Nephron progenitor cell (in vitro differentiated cells): ENCODE data around the gene JAK3.
A peak's percentile ranks its signal among the peaks of the same experiment; 100 is the strongest.
"Not testable (repeated sequence)": the region's sequence is repeated elsewhere in the genome, so short reads cannot be mapped to it uniquely, and the experiment has no call there.

Experiments used
- DNase-seq: peaks from one replicate; pipeline ENCODE4 v3.0.0; 2021
- H3K27ac Mint-ChIP-seq: 2 replicates; pipeline ENCODE4 v1.8.0; 2021; ENCODE audit warnings: mild to moderate bottlenecking, moderate library complexity, mixed read lengths
- H3K27me3 Mint-ChIP-seq: 2 replicates; pipeline ENCODE4 v1.8.0; 2021; ENCODE audit warnings: mild to moderate bottlenecking, low read depth, mixed read lengths; ENCODE audit not compliant: poor library complexity
- H3K36me3 Mint-ChIP-seq: 2 replicates; pipeline ENCODE4 v1.8.0; 2021; ENCODE audit warnings: low read depth, mixed read lengths
- H3K4me1 Mint-ChIP-seq: 2 replicates; pipeline ENCODE4 v1.8.0; 2021; ENCODE audit warnings: mixed read lengths
- H3K4me3 Mint-ChIP-seq: 2 replicates; pipeline ENCODE4 v1.8.0; 2021; ENCODE audit warnings: mild to moderate bottlenecking, moderate library complexity, mixed read lengths
- H3K9me3 Mint-ChIP-seq: 2 replicates; pipeline ENCODE4 v1.8.0; 2021; ENCODE audit warnings: mild to moderate bottlenecking, moderate library complexity, mixed read lengths
- TF ChIP-seq, protein P1 (sequence below): fragments of 200-600 bp; sonication (generic); IDR thresholded peaks from 2 replicates; pipeline ENCODE4 v1.5.0; 2021; ENCODE audit warnings: antibody characterized with exemption

The JAK3 gene

DNA sequence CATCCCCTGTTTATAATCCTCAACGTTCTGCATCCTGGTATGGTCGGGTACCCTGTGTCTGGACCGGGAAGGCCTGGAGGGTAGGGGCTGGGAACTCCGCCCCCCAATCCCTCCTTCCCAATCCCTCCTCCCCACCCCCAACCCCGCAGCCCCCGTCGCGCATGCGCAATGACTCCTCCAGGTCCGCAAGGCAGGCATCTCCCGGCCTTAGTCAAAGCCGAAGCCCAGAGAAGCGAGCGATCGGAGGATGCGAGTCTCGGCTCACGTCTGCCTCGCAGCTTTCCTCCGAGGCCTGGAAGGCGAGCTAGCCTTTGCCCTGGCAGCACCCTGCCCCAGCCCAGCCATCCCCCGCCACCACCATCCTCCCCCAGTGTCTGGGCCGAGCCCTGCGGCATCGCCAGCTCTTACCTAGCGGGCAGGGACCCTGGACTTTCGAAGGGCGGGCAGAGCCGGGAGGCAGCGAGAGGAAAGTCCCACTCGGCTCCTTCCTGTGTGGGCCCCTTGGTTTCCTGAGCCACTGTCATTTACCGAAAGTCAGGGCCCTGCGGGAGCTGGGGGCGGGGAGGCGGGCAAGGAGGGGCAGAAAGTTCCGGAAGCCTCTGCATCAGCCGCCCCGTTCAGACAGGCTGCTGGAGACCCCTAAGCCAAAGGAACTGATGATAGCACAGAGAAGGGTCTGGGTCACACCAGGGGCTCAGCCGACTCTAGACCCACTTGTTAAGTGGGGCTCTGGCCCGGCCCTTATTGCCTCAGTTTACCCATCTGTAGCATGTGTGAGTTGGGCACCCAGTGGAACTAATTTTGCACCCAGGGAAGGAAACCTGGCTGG, at the start of gene JAK3:
Gene JAK3, minus strand, starts transcription at position 445 of the 829 bp plus-strand sequence. CDS start 3,565 bp downstream, outside the sequence.
- TF ChIP-seq, protein P1, sequence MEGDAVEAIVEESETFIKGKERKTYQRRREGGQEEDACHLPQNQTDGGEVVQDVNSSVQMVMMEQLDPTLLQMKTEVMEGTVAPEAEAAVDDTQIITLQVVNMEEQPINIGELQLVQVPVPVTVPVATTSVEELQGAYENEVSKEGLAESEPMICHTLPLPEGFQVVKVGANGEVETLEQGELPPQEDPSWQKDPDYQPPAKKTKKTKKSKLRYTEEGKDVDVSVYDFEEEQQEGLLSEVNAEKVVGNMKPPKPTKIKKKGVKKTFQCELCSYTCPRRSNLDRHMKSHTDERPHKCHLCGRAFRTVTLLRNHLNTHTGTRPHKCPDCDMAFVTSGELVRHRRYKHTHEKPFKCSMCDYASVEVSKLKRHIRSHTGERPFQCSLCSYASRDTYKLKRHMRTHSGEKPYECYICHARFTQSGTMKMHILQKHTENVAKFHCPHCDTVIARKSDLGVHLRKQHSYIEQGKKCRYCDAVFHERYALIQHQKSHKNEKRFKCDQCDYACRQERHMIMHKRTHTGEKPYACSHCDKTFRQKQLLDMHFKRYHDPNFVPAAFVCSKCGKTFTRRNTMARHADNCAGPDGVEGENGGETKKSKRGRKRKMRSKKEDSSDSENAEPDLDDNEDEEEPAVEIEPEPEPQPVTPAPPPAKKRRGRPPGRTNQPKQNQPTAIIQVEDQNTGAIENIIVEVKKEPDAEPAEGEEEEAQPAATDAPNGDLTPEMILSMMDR, result no peak
- H3K9me3 Mint-ChIP-seq, result peaks cover 9% of the 10 kb centered on the region
- H3K27me3 Mint-ChIP-seq, result peaks cover 52% of the 10 kb centered on the region
- H3K36me3 Mint-ChIP-seq, result no peaks in the 10 kb centered on the region
- H3K4me3 Mint-ChIP-seq, result peak within 1 kb of the TSS; percentile 38
- DNase-seq, result peak; percentile 86
- H3K27ac Mint-ChIP-seq, result no peak within 1 kb of the TSS
- peaks cover 19% of the 10 kb centered on the region for H3K4me1 Mint-ChIP-seq

DNA sequence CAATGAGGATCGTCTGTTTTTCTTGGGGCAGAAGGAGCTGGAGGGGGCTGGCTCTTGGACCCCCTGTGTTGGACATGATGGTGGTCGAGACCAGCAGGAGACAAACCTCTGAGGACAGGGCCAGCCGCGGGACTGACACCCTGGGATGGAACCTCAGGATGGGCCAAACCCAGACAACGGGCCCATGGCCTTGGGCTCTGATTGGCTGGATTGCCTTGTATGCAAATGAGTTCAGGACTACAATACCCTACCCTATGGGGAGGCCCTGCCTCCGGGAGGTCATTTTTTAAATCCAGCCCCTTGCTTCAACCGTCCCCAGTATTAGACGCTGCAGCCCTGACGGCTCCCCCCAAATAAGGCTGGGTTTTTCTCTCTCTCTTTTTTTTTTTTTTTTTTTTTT, 46.0 kb upstream of the JAK3 start:
- no peaks in the 10 kb centered on the region for H3K4me1 Mint-ChIP-seq
- TF ChIP-seq, protein P1, result no peak
- no peak for DNase-seq
- H3K36me3 Mint-ChIP-seq, result no peaks in the 10 kb centered on the region
- H3K27ac Mint-ChIP-seq, result no peak overlapping the region
- no peak overlapping the region for H3K4me3 Mint-ChIP-seq
- no peaks in the 10 kb centered on the region for H3K9me3 Mint-ChIP-seq
- peaks cover 51% of the 10 kb centered on the region for H3K27me3 Mint-ChIP-seq

DNA sequence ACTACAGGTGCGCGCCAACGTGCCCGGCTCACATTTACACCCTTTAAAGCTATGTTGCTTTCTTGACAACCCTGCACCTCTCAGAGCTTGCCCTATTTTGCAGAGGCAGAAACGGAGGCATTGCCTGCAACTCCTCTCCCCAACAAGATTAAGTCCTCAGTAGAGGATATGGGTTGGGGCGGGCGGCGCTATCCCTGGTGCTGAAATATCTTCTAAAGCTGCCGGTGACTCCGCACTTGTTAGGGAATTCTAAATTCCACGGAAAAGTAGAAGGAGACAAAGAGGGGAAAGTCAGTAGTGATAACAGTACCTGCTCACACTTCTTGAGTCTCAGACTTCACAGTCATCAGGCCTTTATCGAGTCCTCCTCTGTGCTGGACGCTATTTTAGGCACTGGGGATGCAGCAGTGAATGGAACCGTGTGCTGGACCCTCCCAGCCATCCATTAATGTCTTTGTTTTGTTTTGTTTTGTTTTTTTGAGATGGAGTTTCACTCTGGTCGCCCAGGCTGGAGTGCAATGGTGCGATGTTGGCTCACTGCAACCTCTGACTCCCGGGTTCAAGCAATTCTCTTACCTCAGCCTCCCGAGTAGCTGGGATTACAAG, 41.9 kb upstream of the JAK3 start:
- H3K27ac Mint-ChIP-seq, result no peak overlapping the region
- H3K4me3 Mint-ChIP-seq, result no peak overlapping the region
- H3K9me3 Mint-ChIP-seq, result no peaks in the 10 kb centered on the region
- no peaks in the 10 kb centered on the region for H3K4me1 Mint-ChIP-seq
- peak; percentile 86 for DNase-seq
- no peaks in the 10 kb centered on the region for H3K36me3 Mint-ChIP-seq
- TF ChIP-seq, protein P1, result no peak
- H3K27me3 Mint-ChIP-seq, result peaks cover 52% of the 10 kb centered on the region

DNA sequence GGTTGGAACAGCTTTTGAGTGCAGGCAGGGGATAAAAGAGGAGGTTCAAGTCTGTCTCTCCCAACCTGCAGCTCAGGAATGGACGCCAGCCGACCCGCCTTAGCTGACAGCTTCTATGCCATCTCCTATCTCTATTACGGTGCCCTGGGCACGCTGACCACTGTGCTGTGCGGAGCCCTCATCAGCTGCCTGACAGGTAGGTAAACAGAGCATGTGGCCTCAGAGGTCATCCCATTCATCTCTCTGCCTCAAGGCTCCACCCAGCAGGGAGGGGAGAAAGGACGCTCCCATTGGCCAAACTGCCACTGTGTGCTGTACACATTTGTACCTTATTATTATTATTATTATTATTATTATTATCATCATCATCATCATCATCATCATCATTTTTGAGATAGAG, 40.5 kb upstream of the JAK3 start:
- Mint-ChIP-seq H3K4me3 (no peak overlapping the region), H3K27me3 (peaks cover 46% of the 10 kb centered on the region)

DNA sequence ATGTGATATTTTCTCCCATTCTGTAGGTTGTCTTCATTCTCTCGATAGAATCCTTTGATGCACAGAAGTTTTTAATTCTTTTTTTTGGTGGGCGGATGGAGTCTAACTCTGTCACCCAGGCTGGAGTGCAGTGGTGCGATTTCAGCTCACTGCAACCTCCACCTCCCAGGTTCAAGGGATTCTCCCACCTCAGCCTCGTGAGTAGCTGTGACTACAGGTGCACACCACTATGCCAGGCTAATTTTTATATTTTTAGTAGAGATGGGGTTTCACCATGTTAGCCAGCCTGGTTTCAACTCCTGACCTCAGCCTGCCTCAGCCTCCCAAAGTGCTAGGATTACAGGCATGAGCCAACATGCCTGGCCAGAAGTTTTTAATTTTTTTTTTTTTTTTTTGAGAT, 39.4 kb upstream of the JAK3 start:
- H3K9me3 Mint-ChIP-seq, DNase-seq, H3K4me3 Mint-ChIP-seq, H3K27ac Mint-ChIP-seq, H3K36me3 Mint-ChIP-seq, H3K4me1 Mint-ChIP-seq: not testable (repeated sequence)
- peaks cover 35% of the 10 kb centered on the region for H3K27me3 Mint-ChIP-seq

More for the DNA sequence above, 40.5 kb upstream of the JAK3 start:
- DNase-seq, result no peak
- Mint-ChIP-seq H3K36me3 (no peaks in the 10 kb centered on the region), H3K4me1 (no peaks in the 10 kb centered on the region), H3K27ac (no peak overlapping the region), H3K9me3 (no peaks in the 10 kb centered on the region)
- TF ChIP-seq, protein P1, result no peak

DNA sequence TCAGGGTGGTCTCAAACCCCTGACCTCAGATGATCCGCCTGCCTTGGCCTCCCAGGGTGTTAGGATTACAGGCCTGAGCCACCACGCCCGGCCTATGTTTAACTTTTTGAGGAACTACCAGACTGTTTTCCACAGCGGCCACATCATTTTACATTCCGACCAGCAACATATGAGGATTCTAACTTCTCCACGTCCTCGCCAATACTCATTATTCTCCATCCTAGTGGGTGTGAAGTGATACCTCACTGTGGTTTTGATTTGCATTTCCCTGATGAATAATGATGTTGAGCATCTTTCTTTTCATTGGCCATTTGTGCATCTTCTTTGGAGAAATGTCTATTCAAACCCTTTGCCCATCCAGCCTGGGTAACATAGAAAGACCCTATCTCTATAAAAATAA, 38.7 kb upstream of the JAK3 start:
- Mint-ChIP-seq H3K9me3 (no peaks in the 10 kb centered on the region), H3K27ac (no peak overlapping the region), H3K27me3 (peaks cover 34% of the 10 kb centered on the region), H3K36me3 (no peaks in the 10 kb centered on the region), H3K4me1 (no peaks in the 10 kb centered on the region), H3K4me3 (no peak overlapping the region)
- DNase-seq, result no peak
- TF ChIP-seq, protein P1, result no peak
